WTC11 (cell line): ENCODE measurements around the gene TIMM22. TPM values are rescaled to one million over a fixed set of nuclear protein-coding genes. Genes with fewer than 3 reads are reported as not detected.

Experiments used
- ATAC-seq: fragments of 200-7000 bp; cut with Tn5 transposase; 2 replicates; pipeline ENCODE4 v1.10.0; 2021; ENCODE audit warnings: mild to moderate bottlenecking, moderate library complexity
- CTCF ChIA-PET: fragments of 300-600 bp; sonication (Branson Sonifier 250); formaldehyde crosslinking; loops from one replicate; lab custom pipeline; 2021; ENCODE audit warnings: antibody characterized with exemption; lab: Charles Lee
- POLR2A ChIA-PET: fragments of 350-600 bp; sonication (Branson Sonifier 250); formaldehyde crosslinking; loops from one replicate; lab custom pipeline; 2021; ENCODE audit warnings: antibody characterized with exemption; lab: Charles Lee
- DNase-seq: peaks from one replicate; pipeline ENCODE4 v3.0.0; 2021; ENCODE audit warnings: low spot score
- H3K27ac Mint-ChIP-seq: 2 replicates; pipeline ENCODE4 v1.8.0; 2021; ENCODE audit warnings: mixed read lengths
- H3K27me3 Mint-ChIP-seq: 2 replicates; pipeline ENCODE4 v1.8.0; 2021; ENCODE audit warnings: low read depth, mild to moderate bottlenecking, moderate library complexity, mixed read lengths
- H3K36me3 Mint-ChIP-seq: 2 replicates; pipeline ENCODE4 v1.8.0; 2021; ENCODE audit warnings: mixed read lengths
- H3K4me1 Mint-ChIP-seq: 2 replicates; pipeline ENCODE4 v1.8.0; 2022; ENCODE audit warnings: mixed read lengths
- H3K4me3 Mint-ChIP-seq: 2 replicates; pipeline ENCODE4 v1.8.0; 2021; ENCODE audit warnings: mild to moderate bottlenecking, moderate library complexity, mixed read lengths
- H3K9me3 Mint-ChIP-seq: 2 replicates; pipeline ENCODE4 v1.8.0; 2021; ENCODE audit warnings: mixed read lengths
- AR ChIP-seq: fragments of 250-450 bp; sonication (Bioruptor Pico); IDR thresholded peaks from 2 replicates; pipeline ENCODE4 v1.9.0; 2021; ENCODE audit warnings: mild to moderate bottlenecking
- ATF6 ChIP-seq: sonication (generic); formaldehyde crosslinking; IDR thresholded peaks from 2 replicates; pipeline ENCODE4 v1.8.1; 2023; ENCODE audit warnings: mild to moderate bottlenecking, missing genetic modification reagents
- CREB1 ChIP-seq: sonication (generic); formaldehyde crosslinking; IDR thresholded peaks from 2 replicates; pipeline ENCODE4 v1.8.0; 2023; ENCODE audit warnings: mild to moderate bottlenecking, missing genetic modification reagents
- CTCF ChIP-seq: fragments of 200-600 bp; IDR thresholded peaks from 2 replicates; pipeline ENCODE4 v1.8.0; 2022; ENCODE audit warnings: antibody characterized with exemption
- HMGA2 ChIP-seq: fragments of 250-450 bp; sonication (Bioruptor Pico); IDR thresholded peaks from 2 replicates; pipeline ENCODE4 v1.4.0; 2021; ENCODE audit warnings: mild to moderate bottlenecking, moderate library complexity
- JUN ChIP-seq: sonication (generic); formaldehyde crosslinking; IDR thresholded peaks from 2 replicates; pipeline ENCODE4 v1.8.0; 2023; ENCODE audit warnings: mild to moderate bottlenecking, missing genetic modification reagents
- MXD4 ChIP-seq: fragments of 250-450 bp; sonication (Bioruptor Pico); IDR thresholded peaks from 2 replicates; pipeline ENCODE4 v1.8.0; 2021; ENCODE audit warnings: mild to moderate bottlenecking, moderate library complexity, borderline replicate concordance
- NR1H2 ChIP-seq: sonication (generic); formaldehyde crosslinking; IDR thresholded peaks from 2 replicates; pipeline ENCODE4 v1.9.0; 2021; ENCODE audit warnings: mild to moderate bottlenecking, moderate library complexity, missing genetic modification reagents
- STAT6 ChIP-seq: sonication (generic); formaldehyde crosslinking; conservative IDR thresholded peaks from 2 replicates; pipeline ENCODE4 v1.8.1; 2023; ENCODE audit warnings: mild to moderate bottlenecking, low read depth, missing genetic modification reagents, moderate library complexity
- ZBTB43 ChIP-seq: sonication (generic); formaldehyde crosslinking; IDR thresholded peaks from 2 replicates; pipeline ENCODE4 v1.8.1; 2023; ENCODE audit warnings: mild to moderate bottlenecking, missing genetic modification reagents
- ZNF425 ChIP-seq: fragments of 250-450 bp; sonication (Bioruptor Pico); conservative IDR thresholded peaks from 2 replicates; pipeline ENCODE4 v1.9.0; 2021; ENCODE audit warnings: mild to moderate bottlenecking
- total RNA-seq: library from RNA; stranded (reverse); gene quantifications from 3 replicates; pipeline ENCODE4 v1.2.3, GENCODE V29; 2021

The TIMM22 gene
- total RNA-seq, 1 experiment from 2014 or later, result 18.0 TPM

- ATAC-seq (no peak), DNase-seq (no peak)
- H3K4me3 Mint-ChIP-seq, result no peak overlapping the region
- peaks cover 18% of the 10 kb centered on the region for H3K27me3 Mint-ChIP-seq
- no peaks in the 10 kb centered on the region for H3K9me3 Mint-ChIP-seq
- ChIA-PET CTCF (interaction anchor here (1.0 to 2.4 kb wide), 2 partner anchors 21 to 23 kb away, joined by 5 to 9 read pairs; no protein-coding TSS in a partner anchor), POLR2A (no interaction called here)
- H3K27ac Mint-ChIP-seq, result no peak overlapping the region
- H3K4me1 Mint-ChIP-seq, result peaks cover 8% of the 10 kb centered on the region
- H3K36me3 Mint-ChIP-seq, result no peaks in the 10 kb centered on the region
- TF ChIP-seq STAT6 (CRISPR knock-in tag) (no peak), NR1H2 (CRISPR knock-in tag) (no peak), JUN (CRISPR knock-in tag) (no peak), CTCF (no peak), ZBTB43 (CRISPR knock-in tag) (no peak), MXD4 (CRISPR knock-in tag) (no peak), HMGA2 (CRISPR knock-in tag) (no peak), AR (CRISPR knock-in tag) (no peak), CREB1 (CRISPR knock-in tag) (no peak), ZNF425 (no peak), ATF6 (no peak)
These were observed 37.8 kb downstream of the TIMM22 start for GRCh38 chr17:1034652-1035210.
